GM23248 (cell line): Measurements from ENCODE around the gene LCN12.

Experiments
- EZH2 ChIP-seq: fragments of 200-600 bp; sonication (generic); IDR thresholded peaks from 2 replicates; pipeline ENCODE4 v1.6.1; 2018; ENCODE audit warnings: antibody characterized with exemption, mild to moderate bottlenecking; ENCODE audit not compliant: insufficient read depth, poor library complexity, severe bottlenecking
- EZH2phosphoT487 ChIP-seq: fragments of 200-600 bp; sonication (generic); IDR thresholded peaks from 2 replicates; pipeline ENCODE4 v1.6.1; 2018; ENCODE audit warnings: antibody characterized with exemption, moderate library complexity, mild to moderate bottlenecking, low read depth; ENCODE audit not compliant: insufficient read depth

GRCh38 chr9:136926749-136927148, 25.3 kb upstream of the LCN12 start:
- no peak for TF ChIP-seq EZH2
- TF ChIP-seq EZH2phosphoT487, result no peak
